GM11168 (cell line): ENCODE results near the gene SLC9A7.
"Not testable (repeated sequence)": the region's sequence is repeated elsewhere in the genome, so short reads cannot be mapped to it uniquely, and the experiment has no call there.

Experiments
- in situ Hi-C: fragments of 300-500 bp; cut with MboI; formaldehyde crosslinking; loops from one replicate; pipeline ENCODE4 v1.12.0; 2022; ENCODE audit warnings: low sequenced_read_pairs; ENCODE audit not compliant: unreplicated experiment

SLC9A7 gene

GRCh38 chrX:46755671-46756070, 3.2 kb downstream of the SLC9A7 start:
- in situ Hi-C loops: no loop called here

DNA sequence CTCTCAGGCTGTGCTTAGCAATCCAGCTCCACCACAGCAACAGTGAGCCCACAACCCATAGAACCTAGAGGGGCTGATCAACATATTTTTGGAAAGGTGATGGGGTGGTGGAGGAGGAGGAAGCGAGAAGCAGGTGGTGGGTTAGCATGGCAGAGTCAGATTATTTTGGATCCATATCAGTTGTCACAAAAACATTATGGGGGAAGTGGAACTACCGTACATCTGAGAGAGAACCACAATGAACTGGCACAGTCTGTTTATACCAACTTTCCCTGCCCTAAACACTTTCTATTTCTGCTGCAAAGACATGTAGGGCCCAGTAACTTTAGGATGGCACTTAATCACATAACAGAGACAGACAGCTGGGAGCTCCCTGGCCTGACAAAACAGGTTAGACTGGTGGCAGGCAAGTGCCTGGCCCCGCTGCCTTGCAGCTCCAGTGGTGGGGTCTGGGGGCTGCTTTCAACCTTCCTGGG, 4.3 kb downstream of the SLC9A7 start:
- in situ Hi-C loops: no loop called here

DNA sequence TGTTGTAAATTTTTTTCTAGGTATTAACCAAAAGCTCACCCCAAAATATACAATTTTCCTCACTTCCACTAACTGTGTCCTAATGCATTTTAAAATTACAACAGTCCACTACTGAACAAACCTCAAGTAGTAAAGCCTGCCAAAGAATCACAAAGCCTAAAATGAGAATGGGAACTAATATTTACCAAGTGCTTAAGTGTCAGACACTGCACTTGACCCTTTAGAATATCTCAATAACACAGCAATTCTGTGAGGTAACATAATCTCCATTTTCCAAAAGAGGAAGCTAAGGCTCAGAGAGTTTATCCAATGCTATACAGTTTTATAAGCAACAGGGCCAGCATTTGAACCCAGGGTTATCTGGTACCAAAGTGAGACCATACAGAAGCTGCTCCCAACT, 4.9 kb downstream of the SLC9A7 start:
- in situ Hi-C loops: no loop called here

DNA sequence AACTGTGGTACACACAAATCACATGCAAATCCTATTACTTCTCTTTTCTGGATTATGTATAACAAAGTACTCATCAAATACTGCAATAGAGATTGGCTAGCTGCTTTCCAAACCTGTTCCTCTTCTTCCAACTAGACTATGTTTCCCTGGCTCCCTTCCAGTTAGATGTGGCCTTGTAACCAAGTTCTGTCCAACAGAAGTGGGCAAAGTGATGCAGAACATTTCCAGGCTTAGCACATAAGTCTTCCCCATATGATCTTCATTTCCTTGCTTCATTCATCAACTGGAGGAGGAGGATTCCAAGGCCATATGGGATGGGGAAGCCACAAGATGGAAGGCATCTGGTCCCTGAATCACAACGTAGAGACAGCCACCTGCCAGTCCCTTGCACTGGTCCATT, 8.0 kb downstream of the SLC9A7 start:
- in situ Hi-C loops: no loop called here

DNA sequence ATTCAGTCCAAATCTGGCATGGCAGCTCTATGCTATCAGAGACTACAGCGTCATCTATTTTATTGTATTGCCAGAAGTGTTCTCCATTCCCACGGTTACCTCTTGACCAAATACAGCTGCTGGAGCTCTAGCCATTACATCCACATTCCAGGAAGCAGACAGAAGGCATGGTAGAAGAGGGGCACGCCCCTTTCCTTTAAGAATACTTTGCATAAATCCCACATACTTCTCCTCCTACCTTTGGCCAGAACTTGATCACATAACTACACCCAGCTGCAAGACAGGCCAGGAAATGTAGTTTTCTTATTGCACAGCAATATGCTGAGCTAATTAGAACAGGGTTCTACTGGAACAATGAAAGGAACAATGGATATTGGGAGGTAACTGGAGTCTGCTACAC, 14.9 kb downstream of the SLC9A7 start:
- in situ Hi-C loops: no loop called here

DNA sequence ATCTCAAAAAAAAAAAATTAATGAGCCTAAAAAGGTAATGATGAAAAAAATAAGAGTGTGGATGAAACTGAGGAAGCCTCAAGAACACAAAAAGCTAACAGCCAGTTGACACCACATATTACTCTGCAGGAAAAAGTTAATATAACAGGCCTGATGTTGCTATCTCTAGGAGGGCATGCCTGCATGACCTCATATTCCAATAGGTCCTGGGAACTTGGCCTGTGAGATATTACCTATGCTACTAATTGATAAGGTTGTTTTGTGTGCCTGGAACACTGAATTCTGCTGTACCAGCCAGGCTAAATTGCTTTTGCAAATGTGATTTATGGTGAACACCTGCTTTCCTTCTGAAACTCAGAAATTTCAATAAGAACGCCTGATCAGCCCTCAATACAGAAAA, 15.9 kb downstream of the SLC9A7 start:
- in situ Hi-C loops: no loop called here

DNA sequence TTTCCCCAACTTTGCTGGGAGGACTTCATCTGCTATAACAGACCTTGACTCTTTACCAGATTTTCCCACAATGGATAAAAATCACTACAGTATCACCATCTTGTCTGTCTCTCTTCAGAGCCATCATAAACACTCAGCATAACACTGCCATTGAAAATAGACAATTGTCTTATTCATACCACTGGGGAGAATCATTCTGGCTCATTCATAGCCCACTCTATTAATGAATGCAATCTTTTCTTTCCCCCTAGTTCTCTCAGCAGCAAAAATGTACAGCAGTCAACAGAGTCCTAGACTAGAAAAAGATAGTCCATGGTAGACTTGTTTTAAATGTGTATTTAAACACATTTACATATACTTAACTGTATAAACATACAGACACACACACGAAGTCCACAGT, 19.2 kb downstream of the SLC9A7 start:
- in situ Hi-C loops: no loop called here

- in situ Hi-C loops: no loop called here
Observed at GRCh38 chrX:46737462-46737861, 21.5 kb downstream of the SLC9A7 start.

- in situ Hi-C loops: no loop called here
Observed at GRCh38 chrX:46737041-46737440, 21.9 kb downstream of the SLC9A7 start.

GRCh38 chrX:46735622-46736021, 23.3 kb downstream of the SLC9A7 start:
- in situ Hi-C loops: no loop called here

- in situ Hi-C loops: no loop called here
Observed at GRCh38 chrX:46733226-46733625, 25.7 kb downstream of the SLC9A7 start.

- in situ Hi-C loops: no loop called here
Observed at GRCh38 chrX:46730765-46731164, 28.2 kb downstream of the SLC9A7 start.

- in situ Hi-C loops: no loop called here
Observed at GRCh38 chrX:46727441-46727840, 31.5 kb downstream of the SLC9A7 start.

- in situ Hi-C loops: not testable (repeated sequence)
Observed at GRCh38 chrX:46723569-46723927, 35.4 kb downstream of the SLC9A7 start.

DNA sequence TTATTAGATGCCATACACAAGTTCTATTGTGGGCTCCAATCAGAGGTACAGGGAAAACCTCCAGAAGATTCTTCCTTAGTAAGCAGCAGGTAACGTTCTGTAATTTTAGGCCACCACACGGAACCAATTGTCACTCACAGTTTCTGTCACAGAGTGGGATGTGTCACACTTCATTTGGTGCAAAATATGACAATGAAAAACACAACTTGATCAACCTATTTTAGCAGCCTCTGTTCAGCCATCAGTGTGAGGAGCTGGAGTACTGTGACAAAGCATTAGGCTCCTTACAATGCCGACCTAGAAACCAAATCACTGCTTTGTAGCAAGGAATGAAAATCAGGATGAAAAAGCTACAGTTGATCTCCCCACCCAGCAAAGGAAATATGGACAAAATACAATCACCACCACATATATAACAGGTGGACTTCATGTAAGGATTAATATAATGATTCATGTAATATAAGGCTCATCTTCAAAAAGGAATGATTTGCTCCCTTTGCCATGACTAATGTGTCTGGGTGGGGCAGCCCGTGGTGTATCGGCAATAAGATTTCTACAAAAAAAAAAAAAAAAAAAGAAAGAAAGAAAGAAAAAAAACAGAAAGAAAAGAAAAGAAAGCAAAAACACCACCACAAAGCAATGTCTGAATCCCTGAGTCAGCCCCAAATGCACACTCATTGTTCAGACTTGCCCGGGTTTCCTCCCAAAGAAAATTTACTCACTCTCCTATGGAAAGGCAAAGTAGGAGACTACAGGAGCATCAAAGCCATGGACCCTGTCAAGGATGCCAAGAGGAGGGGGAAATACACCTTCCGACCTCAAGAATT, 36.0 kb downstream of the SLC9A7 start:
- in situ Hi-C loops: no loop called here

DNA sequence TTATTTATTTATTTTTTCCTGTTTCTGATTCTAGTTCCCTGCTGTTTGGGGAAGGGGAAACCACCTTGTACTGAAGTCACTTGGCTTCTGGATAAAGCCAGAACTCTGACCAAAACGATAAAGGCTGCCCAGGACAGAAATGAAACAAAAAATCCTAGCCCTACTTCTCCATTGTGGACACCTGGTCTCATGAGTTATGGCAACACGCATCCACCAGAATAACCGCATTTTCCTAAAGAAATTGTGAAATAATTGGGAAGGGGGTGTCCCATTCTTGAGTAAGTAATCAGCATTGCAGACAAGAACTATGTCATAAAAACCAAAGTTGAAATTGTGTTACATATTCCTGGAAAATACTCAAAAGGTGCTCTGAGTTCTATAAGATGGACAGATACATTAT, 42.1 kb downstream of the SLC9A7 start:
- in situ Hi-C loops: no loop called here

GRCh38 chrX:46715997-46716396, 42.9 kb downstream of the SLC9A7 start:
- in situ Hi-C loops: no loop called here

GRCh38 chrX:46715530-46715929, 43.4 kb downstream of the SLC9A7 start:
- in situ Hi-C loops: no loop called here

GRCh38 chrX:46713672-46714490, 45.0 kb downstream of the SLC9A7 start:
- in situ Hi-C loops: no loop called here

- in situ Hi-C loops: no loop called here
Observed at GRCh38 chrX:46712764-46713163, 46.2 kb downstream of the SLC9A7 start.

DNA sequence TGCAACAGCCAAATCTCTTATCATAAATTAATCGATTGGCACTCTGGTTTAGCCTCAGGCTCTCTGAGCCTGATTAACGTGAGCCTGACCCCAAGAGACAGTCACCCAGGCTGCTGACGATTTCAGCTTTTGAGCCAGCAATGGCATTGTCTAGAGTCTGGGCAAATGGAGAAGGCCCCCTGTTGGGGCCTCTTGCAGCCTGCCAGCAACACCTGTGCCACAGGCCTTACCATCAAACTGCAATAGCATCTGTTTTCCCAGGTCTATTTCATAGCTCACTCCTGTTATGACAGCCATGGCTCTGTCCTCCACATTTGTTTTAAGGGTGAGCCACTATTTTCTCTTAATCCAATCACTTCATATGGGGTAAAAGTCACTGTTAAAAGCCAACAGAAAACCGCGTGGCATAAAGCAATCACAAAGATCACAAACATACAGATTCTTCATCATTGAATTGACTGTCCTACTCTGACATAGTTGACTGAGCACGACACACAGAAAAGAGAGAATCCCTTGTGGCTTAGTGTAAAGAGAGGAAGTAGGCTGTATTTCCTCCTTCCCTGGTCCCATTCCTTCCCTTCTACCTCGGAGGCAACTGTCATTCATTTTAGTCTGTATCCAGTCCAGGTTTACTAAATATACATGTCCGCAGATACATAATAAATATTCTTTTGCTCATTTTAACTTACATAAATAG, 47.8 kb downstream of the SLC9A7 start:
- in situ Hi-C loops: no loop called here
